Stimulated activated effector memory CD8-positive, alpha-beta T cell treated with anti-CD3 and anti-CD28 coated beads, Interleukin-12 subunit alpha, Interleukin-12 subunit beta, amount 100 ng/mL, for 72 hours (primary cell): Measurements from ENCODE around the gene APOA5.
"Not testable (repeated sequence)": the region's sequence is repeated elsewhere in the genome, so short reads cannot be mapped to it uniquely, and the experiment has no call there.

Source experiments
- ATAC-seq: fragments of 150-1000 bp; cut with Tn5 transposase; 2 replicates; pipeline ENCODE4 v1.10.0; 2021
- DNase-seq, 2 donors: peaks; one replicate each; pipeline ENCODE4 v3.0.0; 2021 to 2022; ENCODE audit warnings: low spot score in 2 of 2
- H3K27ac Mint-ChIP-seq: one replicate; pipeline ENCODE4 v1.8.0; 2022; ENCODE audit warnings: mild to moderate bottlenecking, mixed read lengths
- H3K36me3 Mint-ChIP-seq: one replicate; pipeline ENCODE4 v1.8.0; 2022; ENCODE audit warnings: mild to moderate bottlenecking, mixed read lengths
- H3K4me1 Mint-ChIP-seq: one replicate; pipeline ENCODE4 v1.8.0; 2022; ENCODE audit warnings: mixed read lengths
- H3K4me3 Mint-ChIP-seq: one replicate; pipeline ENCODE4 v1.8.0; 2022; ENCODE audit warnings: mild to moderate bottlenecking, mixed read lengths
- H3K9me3 Mint-ChIP-seq: one replicate; pipeline ENCODE4 v1.8.0; 2022; ENCODE audit warnings: mixed read lengths

The APOA5 gene

DNA sequence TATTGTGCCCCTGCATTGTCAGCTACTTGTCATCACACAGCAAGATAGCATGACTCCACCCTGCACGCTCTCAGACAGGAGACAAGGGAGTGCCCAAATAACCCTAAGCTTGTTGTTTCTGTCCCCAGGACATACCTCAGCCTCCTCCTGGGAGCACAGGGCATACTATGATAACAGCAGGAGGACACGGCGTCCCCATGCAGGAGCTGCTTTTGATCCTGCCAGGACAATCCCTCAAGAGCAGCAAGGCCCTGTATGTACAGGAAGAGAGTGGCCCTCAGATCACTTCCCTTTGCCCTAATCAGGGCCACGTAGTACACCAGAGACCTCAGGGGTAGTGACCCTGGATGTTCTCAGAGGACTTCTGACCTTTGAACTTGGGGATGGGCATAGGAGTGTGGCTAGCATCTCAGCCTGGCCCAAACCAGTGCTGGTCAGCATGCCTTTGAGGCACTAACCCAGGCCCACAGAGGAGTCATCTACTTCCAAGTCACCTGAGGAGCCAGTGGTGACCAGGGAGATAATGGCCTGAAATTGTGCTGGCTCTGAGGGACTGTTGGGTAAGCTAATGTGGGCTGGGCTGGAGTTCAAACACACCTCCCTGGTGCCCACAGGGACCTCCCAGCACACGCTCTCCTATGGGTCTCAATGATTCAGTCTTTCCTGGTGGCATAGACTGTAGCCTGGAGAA is 22.2 kb upstream of the APOA5 start:
- Mint-ChIP-seq H3K4me1 (no peaks in the 10 kb centered on the region), H3K4me3 (no peak overlapping the region), H3K27ac (peak overlapping the region; percentile 54), H3K9me3 (no peaks in the 10 kb centered on the region), H3K36me3 (no peaks in the 10 kb centered on the region)
- DNase-seq = no peak
- ATAC-seq = no peak

DNA sequence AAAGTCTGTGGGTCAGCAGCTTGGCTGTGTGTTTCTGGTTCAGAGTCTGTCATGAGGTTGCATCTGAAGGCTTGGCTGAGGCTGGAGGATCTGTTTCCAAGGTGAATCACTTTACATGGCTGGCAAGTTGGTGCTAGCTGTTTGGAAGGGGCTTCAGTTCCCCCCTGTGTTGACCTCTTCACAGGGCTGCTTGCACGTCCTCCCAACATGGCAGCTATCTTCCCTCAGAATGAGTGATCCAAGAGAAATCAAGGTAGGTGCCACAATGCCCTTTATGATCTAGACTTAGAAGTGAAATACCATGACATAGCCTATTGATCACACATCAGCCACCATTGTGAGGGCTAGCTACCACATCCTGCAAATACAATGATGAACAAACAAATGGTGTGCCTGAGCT is 21.5 kb upstream of the APOA5 start:
- no peaks in the 10 kb centered on the region for H3K9me3 Mint-ChIP-seq
- DNase-seq (no peak), ATAC-seq (peak; percentile 47)
- H3K4me1 Mint-ChIP-seq = no peaks in the 10 kb centered on the region
- H3K36me3 Mint-ChIP-seq = no peaks in the 10 kb centered on the region
- H3K4me3 Mint-ChIP-seq = no peak overlapping the region
- no peak overlapping the region for H3K27ac Mint-ChIP-seq

GRCh38 chr11:116812109-116812508 is 20.4 kb upstream of the APOA5 start:
- no peaks in the 10 kb centered on the region for H3K36me3 Mint-ChIP-seq
- no peak overlapping the region for H3K4me3 Mint-ChIP-seq
- H3K27ac Mint-ChIP-seq = no peak overlapping the region
- no peaks in the 10 kb centered on the region for H3K4me1 Mint-ChIP-seq
- ATAC-seq (no peak), DNase-seq (no peak)
- H3K9me3 Mint-ChIP-seq = no peaks in the 10 kb centered on the region

DNA sequence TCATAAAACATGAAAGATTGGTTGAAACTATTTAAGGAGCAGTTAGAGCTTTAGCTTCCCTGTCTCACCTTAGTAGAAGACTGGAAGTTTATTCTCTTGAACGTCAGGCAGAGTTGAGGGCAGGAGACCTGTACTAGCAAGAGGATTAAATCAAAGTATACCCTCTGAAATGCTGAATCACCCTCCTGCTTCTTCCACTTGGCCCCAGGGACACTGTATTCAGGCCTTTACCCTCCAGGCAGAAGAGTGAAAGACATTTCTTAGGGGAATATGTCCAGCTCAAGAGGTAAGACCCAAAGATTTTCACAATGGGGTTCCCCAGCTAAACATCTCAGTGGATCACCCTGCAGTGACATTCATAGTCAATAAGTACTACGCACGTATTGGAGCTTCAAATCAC is 19.5 kb upstream of the APOA5 start:
- H3K4me3 Mint-ChIP-seq = no peak overlapping the region
- no peak overlapping the region for H3K27ac Mint-ChIP-seq
- no peaks in the 10 kb centered on the region for H3K36me3 Mint-ChIP-seq
- DNase-seq = no peak
- no peaks in the 10 kb centered on the region for H3K4me1 Mint-ChIP-seq
- no peaks in the 10 kb centered on the region for H3K9me3 Mint-ChIP-seq
- no peak for ATAC-seq

DNA sequence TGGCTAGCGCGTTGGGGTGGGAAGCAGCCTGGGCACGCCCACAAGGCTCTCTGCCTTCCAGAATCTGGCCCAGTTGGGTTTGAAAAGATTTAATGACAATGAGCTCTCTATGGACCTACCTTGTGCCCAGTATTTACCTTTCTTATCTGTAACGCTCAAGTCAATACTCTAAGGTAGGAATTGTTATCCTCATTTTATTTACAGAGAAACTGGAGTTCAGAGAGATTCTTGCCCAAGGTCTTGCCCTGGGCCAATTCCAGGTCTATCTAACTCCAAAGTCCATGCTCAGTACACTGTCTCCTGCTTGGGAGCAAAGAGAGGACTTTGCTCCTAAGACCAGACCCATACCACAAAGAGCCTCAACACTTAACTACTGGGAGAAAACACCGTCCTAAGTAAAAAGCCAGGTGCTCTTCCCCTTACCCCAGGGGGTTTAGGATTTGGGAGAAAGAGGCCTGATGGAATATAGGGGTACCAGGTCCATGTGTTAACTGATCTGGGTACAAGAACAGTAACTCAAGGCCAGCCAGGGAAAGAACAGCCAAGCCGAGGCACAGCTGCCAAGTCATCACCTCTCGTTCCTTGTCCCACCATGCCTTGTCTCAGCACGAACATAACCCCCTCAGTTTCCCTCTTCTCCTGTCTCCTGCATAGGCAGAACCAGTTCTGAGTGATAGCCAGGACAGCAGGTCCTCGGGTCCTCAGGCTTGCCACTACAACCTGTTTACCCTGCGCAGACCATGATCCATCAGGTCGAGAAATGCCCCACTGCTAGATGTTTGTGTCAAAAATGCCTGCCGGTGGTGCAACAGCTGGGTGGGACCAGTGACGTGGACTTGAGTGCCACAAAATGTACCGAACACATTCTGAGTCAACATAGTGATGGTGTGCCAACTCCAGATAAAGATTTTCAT is 16.8 kb upstream of the APOA5 start:
- H3K4me3 Mint-ChIP-seq = no peak overlapping the region
- no peak overlapping the region for H3K27ac Mint-ChIP-seq
- no peaks in the 10 kb centered on the region for H3K36me3 Mint-ChIP-seq
- ATAC-seq (no peak), DNase-seq (no peak)
- H3K9me3 Mint-ChIP-seq = no peaks in the 10 kb centered on the region
- no peaks in the 10 kb centered on the region for H3K4me1 Mint-ChIP-seq

DNA sequence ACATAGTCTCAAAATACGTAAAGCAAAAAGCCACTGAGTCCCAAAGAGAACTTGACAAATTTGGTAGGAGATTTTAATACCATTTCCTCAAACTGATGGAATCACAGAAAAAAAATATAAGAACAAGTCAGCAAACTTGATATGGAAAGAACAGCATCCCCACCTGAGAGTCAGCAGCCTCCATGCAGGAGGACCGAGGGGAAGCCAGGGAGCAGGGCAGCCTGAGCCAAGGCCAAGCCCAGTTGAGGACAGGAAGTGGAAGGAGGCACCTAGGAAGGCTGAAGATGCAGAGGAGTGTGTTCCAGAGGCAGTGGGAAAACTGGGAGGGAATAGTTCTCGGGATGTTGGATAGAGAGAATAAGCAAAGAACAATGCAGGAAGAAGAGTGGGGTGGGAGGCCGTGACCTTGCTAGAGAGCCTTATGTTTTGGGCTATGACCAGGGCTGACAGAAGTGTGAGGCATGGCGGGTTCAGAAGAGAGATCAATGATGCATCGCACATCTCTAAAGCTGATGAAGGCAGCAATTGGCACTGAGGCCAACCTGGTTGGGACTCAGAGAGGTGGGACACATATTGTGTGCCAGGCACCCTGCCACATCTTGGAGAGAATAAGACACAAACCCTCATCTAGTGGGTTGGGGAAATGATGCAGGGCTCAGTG is 16.1 kb upstream of the APOA5 start:
- H3K4me1 Mint-ChIP-seq = no peaks in the 10 kb centered on the region
- DNase-seq = no peak
- no peak overlapping the region for H3K4me3 Mint-ChIP-seq
- no peaks in the 10 kb centered on the region for H3K9me3 Mint-ChIP-seq
- ATAC-seq = no peak
- H3K36me3 Mint-ChIP-seq = no peaks in the 10 kb centered on the region
- no peak overlapping the region for H3K27ac Mint-ChIP-seq

- H3K27ac Mint-ChIP-seq = no peak overlapping the region
- no peaks in the 10 kb centered on the region for H3K4me1 Mint-ChIP-seq
- H3K4me3 Mint-ChIP-seq = no peak overlapping the region
- DNase-seq (no peak), ATAC-seq (no peak)
- H3K36me3 Mint-ChIP-seq = no peaks in the 10 kb centered on the region
- H3K9me3 Mint-ChIP-seq = no peaks in the 10 kb centered on the region
These were observed 12.3 kb upstream of the APOA5 start for GRCh38 chr11:116804001-116804400.

GRCh38 chr11:116801662-116802061 is 10.0 kb upstream of the APOA5 start:
- not testable (repeated sequence) for ATAC-seq, H3K27ac Mint-ChIP-seq, H3K9me3 Mint-ChIP-seq, H3K4me3 Mint-ChIP-seq, H3K4me1 Mint-ChIP-seq, DNase-seq, H3K36me3 Mint-ChIP-seq

DNA sequence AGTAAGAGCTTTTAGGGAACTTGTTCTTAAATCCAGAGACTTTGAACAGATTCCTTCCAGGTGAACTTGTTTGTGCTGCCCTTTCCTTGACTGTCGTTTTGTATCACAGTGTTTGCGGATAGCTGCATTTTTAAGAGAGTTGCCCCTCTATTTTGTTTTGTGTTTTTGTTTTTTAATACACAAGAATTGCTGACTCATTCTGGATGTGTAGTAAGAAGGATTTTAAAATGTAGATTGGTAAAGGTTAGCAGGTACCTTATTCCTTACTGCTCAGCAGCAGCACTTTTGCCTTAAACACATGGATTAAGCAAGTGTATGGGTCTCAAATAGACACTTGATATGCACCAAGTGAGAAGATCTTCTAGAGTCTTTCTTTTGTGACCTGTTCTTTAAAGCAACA is 8.9 kb upstream of the APOA5 start:
- ATAC-seq (no peak), DNase-seq (no peak)
- Mint-ChIP-seq H3K27ac (no peak overlapping the region), H3K4me3 (no peak overlapping the region), H3K9me3 (no peaks in the 10 kb centered on the region), H3K4me1 (no peaks in the 10 kb centered on the region), H3K36me3 (no peaks in the 10 kb centered on the region)

DNA sequence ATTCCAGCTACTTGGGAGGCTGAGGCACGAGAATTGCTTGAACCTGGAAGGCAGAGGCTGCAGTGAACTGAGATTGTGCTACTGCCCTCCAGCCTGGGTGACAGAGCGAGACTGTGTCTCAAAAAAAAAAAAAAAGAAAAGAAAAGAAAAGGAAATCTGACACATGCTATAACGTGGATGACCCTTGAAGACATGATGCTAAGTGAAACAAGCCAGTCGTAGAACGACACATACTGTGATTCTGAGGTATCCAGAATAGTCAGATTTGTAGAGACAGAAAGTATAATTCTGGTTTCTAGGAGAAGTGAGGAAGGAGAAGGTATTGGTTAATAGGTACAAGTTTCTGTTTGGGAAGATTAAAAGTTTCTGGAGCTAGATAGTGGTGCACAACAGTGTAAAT is 6.7 kb upstream of the APOA5 start:
- Mint-ChIP-seq H3K36me3 (no peaks in the 10 kb centered on the region), H3K4me1 (no peaks in the 10 kb centered on the region), H3K4me3 (no peak overlapping the region), H3K9me3 (no peaks in the 10 kb centered on the region), H3K27ac (no peak overlapping the region)
- no peak for DNase-seq
- ATAC-seq = peak; percentile 95

DNA sequence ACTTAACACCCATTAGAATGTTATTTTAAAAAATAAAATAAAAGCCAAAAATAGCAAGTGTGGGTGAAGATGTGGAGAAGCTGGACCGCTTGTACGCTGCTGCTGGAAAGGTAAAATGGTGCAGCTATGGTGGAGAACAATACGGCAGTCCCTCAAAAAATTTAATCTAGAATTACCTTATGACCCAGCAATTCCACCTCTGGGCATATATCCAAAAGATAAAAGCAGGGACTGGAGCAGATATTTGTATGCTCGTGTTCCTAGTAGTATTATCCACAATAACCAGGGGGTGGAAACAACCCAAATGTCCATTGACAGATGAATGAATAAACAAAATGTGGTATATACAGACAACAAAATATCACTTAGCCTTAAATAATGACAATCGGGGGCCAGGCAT is 6.1 kb upstream of the APOA5 start:
- DNase-seq = no peak
- Mint-ChIP-seq H3K4me1 (no peaks in the 10 kb centered on the region), H3K27ac (no peak overlapping the region), H3K9me3 (no peaks in the 10 kb centered on the region), H3K36me3 (no peaks in the 10 kb centered on the region), H3K4me3 (no peak overlapping the region)
- no peak for ATAC-seq

- Mint-ChIP-seq H3K4me1 (peaks cover under 1% of the 10 kb centered on the region), H3K27ac (no peak overlapping the region), H3K36me3 (no peaks in the 10 kb centered on the region), H3K9me3 (no peaks in the 10 kb centered on the region), H3K4me3 (no peak overlapping the region)
- DNase-seq (no peak), ATAC-seq (no peak)
These were observed 4.9 kb upstream of the APOA5 start for GRCh38 chr11:116796548-116796947.

DNA sequence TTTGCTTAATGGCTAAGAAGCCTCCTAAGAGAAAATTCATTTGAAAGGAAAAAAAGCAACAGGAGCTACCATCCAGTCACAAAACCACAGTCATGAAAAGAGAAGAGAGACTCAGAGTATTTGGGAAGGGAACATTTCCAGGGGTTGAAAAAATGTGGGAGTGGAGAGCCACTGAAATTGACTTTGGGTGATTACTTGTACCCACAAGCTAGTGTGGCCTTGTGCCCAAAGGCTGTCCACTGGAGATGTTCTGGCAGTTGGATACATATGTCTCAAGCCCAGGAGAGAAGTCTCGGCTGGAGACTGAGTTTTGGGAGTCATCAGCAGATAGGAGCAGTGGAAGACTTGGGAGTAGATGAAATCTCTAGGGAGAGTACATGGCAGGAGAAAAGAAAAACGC is 3.2 kb upstream of the APOA5 start:
- Mint-ChIP-seq H3K27ac (no peak overlapping the region), H3K4me1 (peaks cover 11% of the 10 kb centered on the region), H3K4me3 (no peak overlapping the region), H3K9me3 (no peaks in the 10 kb centered on the region), H3K36me3 (no peaks in the 10 kb centered on the region)
- DNase-seq (no peak), ATAC-seq (no peak)

DNA sequence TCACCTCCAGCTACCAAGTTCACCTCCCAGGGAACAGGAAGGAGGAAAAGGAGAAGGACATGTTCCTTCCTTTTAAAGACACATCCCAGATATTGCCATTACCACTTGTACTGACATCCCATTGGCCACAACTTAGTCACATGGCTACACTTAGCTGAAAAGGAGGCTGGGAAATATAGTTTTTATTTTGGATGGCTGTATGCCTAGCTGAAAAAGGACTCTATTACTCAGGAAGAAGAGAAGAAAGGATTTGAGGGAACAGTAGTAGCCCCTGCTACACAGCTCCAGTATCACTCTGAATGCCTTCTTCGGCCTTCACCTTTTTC is 2.1 kb upstream of the APOA5 start:
- H3K36me3 Mint-ChIP-seq = no peaks in the 10 kb centered on the region
- ATAC-seq = no peak

GRCh38 chr11:116792869-116793771 is 1.4 kb upstream of the APOA5 start:
- Mint-ChIP-seq H3K4me1 (peaks cover 22% of the 10 kb centered on the region), H3K27ac (no peak overlapping the region), H3K9me3 (no peaks in the 10 kb centered on the region), H3K36me3 (peaks cover 1% of the 10 kb centered on the region), H3K4me3 (no peak overlapping the region)
- DNase-seq (no peak), ATAC-seq (no peak)

More for the DNA sequence above, 2.1 kb upstream of the APOA5 start:
- Mint-ChIP-seq H3K27ac (no peak overlapping the region), H3K9me3 (no peaks in the 10 kb centered on the region), H3K4me3 (no peak overlapping the region), H3K4me1 (peaks cover 16% of the 10 kb centered on the region)
- DNase-seq = no peak
